Neuronal stem cell (in vitro differentiated cells): ENCODE measurements around the gene CEP112.

ENCODE experiments used
- DNase-seq: peaks from one replicate; pipeline ENCODE4 v3.0.0-alpha.2; 2013; ENCODE audit warnings: low spot score
- H2AFZ ChIP-seq: one replicate; pipeline ENCODE4 v1.6.1; 2013; ENCODE audit warnings: mild to moderate bottlenecking, low read length, inconsistent platforms
- H2AK5ac ChIP-seq: 2 replicates; pipeline ENCODE4 v1.6.1; 2013; ENCODE audit warnings: low read depth, mild to moderate bottlenecking, inconsistent platforms, low read length, moderate library complexity, mixed read lengths
- H2BK120ac ChIP-seq: 2 replicates; pipeline ENCODE4 v1.6.1; 2013; ENCODE audit warnings: low read depth, mild to moderate bottlenecking, inconsistent platforms, low read length, moderate library complexity, mixed read lengths
- H2BK12ac ChIP-seq: one replicate; pipeline ENCODE4 v1.6.1; 2013; ENCODE audit warnings: low read length, inconsistent platforms
- H2BK15ac ChIP-seq: 2 replicates; pipeline ENCODE4 v1.6.1; 2013; ENCODE audit warnings: mild to moderate bottlenecking, low read length, inconsistent platforms, mixed read lengths
- H2BK5ac ChIP-seq: one replicate; pipeline ENCODE4 v1.6.1; 2013; ENCODE audit warnings: inconsistent platforms, mild to moderate bottlenecking, low read length, moderate library complexity
- H3K14ac ChIP-seq: one replicate; pipeline ENCODE4 v1.6.1; 2013; ENCODE audit warnings: low read length, inconsistent platforms
- H3K18ac ChIP-seq: 2 replicates; pipeline ENCODE4 v1.6.1; 2013; ENCODE audit warnings: low read length, inconsistent platforms
- H3K23ac ChIP-seq: 2 replicates; pipeline ENCODE4 v1.6.1; 2013; ENCODE audit warnings: low read depth, mild to moderate bottlenecking, mixed read lengths, low read length, inconsistent platforms; ENCODE audit not compliant: poor library complexity
- H3K27ac ChIP-seq: replicated peaks from 3 replicates; pipeline ENCODE4 v1.5.1; 2013; ENCODE audit warnings: low read length, inconsistent platforms
- H3K27me3 ChIP-seq, 3 experiments: 2 replicates each; pipeline ENCODE4 v1.6.1; 2013; ENCODE audit warnings: low read length in 3 of 3, mild to moderate bottlenecking in 2 of 3, inconsistent platforms in 1 of 3, low read depth in 1 of 3, mixed read lengths in 1 of 3, moderate library complexity in 1 of 3; ENCODE audit not compliant: control insufficient read depth in 3 of 3, insufficient read depth in 3 of 3
- H3K36me3 ChIP-seq, 2 donors: replicated peaks in 1 of 2; 2 replicates each; pipeline ENCODE4 v1.6.1; 2013; ENCODE audit warnings: low read length in 2 of 2; ENCODE audit not compliant: control insufficient read depth in 2 of 2, insufficient read depth in 2 of 2
- H3K4ac ChIP-seq: 2 replicates; pipeline ENCODE4 v1.6.1; 2013; ENCODE audit warnings: inconsistent platforms, mild to moderate bottlenecking, low read length, moderate library complexity
- H3K4me1 ChIP-seq, 2 donors: 1 replicate in 1 of 2; 2 replicates in 1 of 2; pipeline ENCODE4 v1.6.1; 2013; ENCODE audit warnings: low read length in 2 of 2, low read depth in 1 of 2; ENCODE audit not compliant: control insufficient read depth in 2 of 2, insufficient read depth in 1 of 2
- H3K4me2 ChIP-seq: one replicate; pipeline ENCODE4 v1.6.1; 2013; ENCODE audit warnings: mild to moderate bottlenecking, low read length, inconsistent platforms; ENCODE audit not compliant: insufficient read depth, poor library complexity, severe bottlenecking
- H3K4me3 ChIP-seq, 2 donors: 2 replicates each; pipeline ENCODE4 v1.5.1; 2013; ENCODE audit warnings: low read length in 2 of 2, mild to moderate bottlenecking in 2 of 2, inconsistent platforms in 1 of 2, moderate library complexity in 1 of 2
- H3K79me1 ChIP-seq: one replicate; pipeline ENCODE4 v1.6.1; 2013; ENCODE audit warnings: low read depth, mild to moderate bottlenecking, inconsistent platforms, low read length, moderate library complexity
- H3K9ac ChIP-seq: one replicate; pipeline ENCODE4 v1.6.1; 2013; ENCODE audit warnings: mild to moderate bottlenecking, low read depth, low read length, inconsistent platforms; ENCODE audit not compliant: poor library complexity
- H3K9me3 ChIP-seq, 2 donors: replicated peaks in 1 of 2; 2 replicates each; pipeline versions ENCODE3 to v1.6.1; 2013; ENCODE audit warnings: low read length in 2 of 2, mild to moderate bottlenecking in 2 of 2, inconsistent platforms in 1 of 2, low read depth in 1 of 2, mixed read lengths in 1 of 2, moderate library complexity in 1 of 2; ENCODE audit not compliant: control insufficient read depth in 2 of 2, insufficient read depth in 1 of 2
- H4K8ac ChIP-seq: one replicate; pipeline ENCODE4 v1.6.1; 2013; ENCODE audit warnings: low read depth, mild to moderate bottlenecking, inconsistent platforms, low read length, moderate library complexity
- H4K91ac ChIP-seq: one replicate; pipeline ENCODE4 v1.6.1; 2013; ENCODE audit warnings: low read length, low read depth, mild to moderate bottlenecking, inconsistent platforms; ENCODE audit not compliant: poor library complexity
- WGBS, 2 donors: extraction: QIAGEN DNeasy Blood & Tissue Kit; methylation state at CpG; one replicate each; pipeline ENCODE4 v1.1.7; 2013; ENCODE audit warnings: missing lambda C conversion rate in 2 of 2, mixed read lengths in 1 of 2; ENCODE audit not compliant: insufficient read length in 2 of 2, insufficient replicate concordance in 1 of 2; ENCODE audit errors: extremely low coverage in 2 of 2; 5-methylcytosine and 5-hydroxymethylcytosine counted together

The CEP112 gene

GRCh38 chr17:66002812-66003211 is 189.1 kb downstream of the CEP112 start:
- no peak overlapping the region for H2BK5ac ChIP-seq
- WGBS, 2 donors: no CpG with 5 or more reads among the region's 1 CpG

DNA sequence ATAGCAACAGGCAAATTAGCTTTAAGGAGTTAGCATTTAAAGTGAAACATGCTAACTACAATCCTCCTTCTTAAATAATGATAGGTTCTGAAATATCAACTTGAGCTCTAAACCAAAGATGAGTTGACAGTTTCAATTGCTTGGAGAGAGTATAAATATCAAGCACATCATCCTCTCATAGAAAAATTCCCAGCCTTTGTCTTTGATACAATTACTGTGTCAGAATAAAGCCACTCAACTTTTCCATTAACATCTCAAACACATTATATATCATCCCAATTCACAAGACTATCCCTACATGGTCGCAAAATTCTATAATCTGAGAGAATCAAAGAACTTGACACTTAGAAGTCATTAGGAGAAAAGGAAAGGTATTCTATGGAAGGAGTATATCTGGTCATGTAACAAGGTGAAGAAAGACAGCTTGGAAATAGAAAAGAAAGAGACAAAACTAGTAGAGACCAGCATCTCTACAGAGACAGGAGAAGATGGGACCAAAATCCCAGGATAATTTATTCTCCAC is 189.8 kb downstream of the CEP112 start:
- H2BK12ac ChIP-seq: no peak overlapping the region
- no peak overlapping the region for H2BK5ac ChIP-seq
- no peaks in the 10 kb centered on the region for H3K79me1 ChIP-seq
- H3K4me2 ChIP-seq: no peak overlapping the region
- peaks cover 2 to 26% of the 10 kb centered on the region in 2 donors for H3K36me3 ChIP-seq
- no peak overlapping the region for H3K4me3 ChIP-seq
- 100% methylated on average over 1 of the region's 1 CpG; no CpG with 5 or more reads in 1 of the 2 donors for WGBS, 2 donors
- no peak overlapping the region for H3K9ac ChIP-seq
- no peak overlapping the region for H3K14ac ChIP-seq
- H3K27me3 ChIP-seq: no peaks in the 10 kb centered on the region
- no peak overlapping the region for H3K27ac ChIP-seq
- no peak overlapping the region for H3K4ac ChIP-seq
- H3K23ac ChIP-seq: no peak overlapping the region
- DNase-seq: no peak
- H2AFZ ChIP-seq: no peak overlapping the region
- peaks cover 0 to 14% of the 10 kb centered on the region in 2 donors for H3K9me3 ChIP-seq
- no peaks in the 10 kb centered on the region for H3K4me1 ChIP-seq
- H2AK5ac ChIP-seq: no peak overlapping the region
- H2BK15ac ChIP-seq: no peak overlapping the region
- H4K8ac ChIP-seq: no peak overlapping the region
- no peak overlapping the region for H4K91ac ChIP-seq
- H3K18ac ChIP-seq: no peak overlapping the region
- H2BK120ac ChIP-seq: no peak overlapping the region

More at GRCh38 chr17:66002812-66003211, 189.1 kb downstream of the CEP112 start:
- Histone ChIP-seq H3K27ac (no peak overlapping the region), H2AFZ (no peak overlapping the region), H3K4me2 (no peak overlapping the region), H2BK12ac (no peak overlapping the region), H2BK15ac (no peak overlapping the region), H2AK5ac (no peak overlapping the region), H3K79me1 (no peaks in the 10 kb centered on the region), H3K18ac (no peak overlapping the region), H3K4ac (no peak overlapping the region), H3K36me3 (peaks cover 2 to 26% of the 10 kb centered on the region in 2 donors), H3K4me3 (no peak overlapping the region), H3K23ac (no peak overlapping the region), H3K9ac (no peak overlapping the region), H3K14ac (no peak overlapping the region), H3K9me3 (peaks cover 0 to 14% of the 10 kb centered on the region in 2 donors), H4K8ac (no peak overlapping the region), H3K4me1 (no peaks in the 10 kb centered on the region), H2BK120ac (no peak overlapping the region), H3K27me3 (no peaks in the 10 kb centered on the region), H4K91ac (no peak overlapping the region)
- DNase-seq: no peak

DNA sequence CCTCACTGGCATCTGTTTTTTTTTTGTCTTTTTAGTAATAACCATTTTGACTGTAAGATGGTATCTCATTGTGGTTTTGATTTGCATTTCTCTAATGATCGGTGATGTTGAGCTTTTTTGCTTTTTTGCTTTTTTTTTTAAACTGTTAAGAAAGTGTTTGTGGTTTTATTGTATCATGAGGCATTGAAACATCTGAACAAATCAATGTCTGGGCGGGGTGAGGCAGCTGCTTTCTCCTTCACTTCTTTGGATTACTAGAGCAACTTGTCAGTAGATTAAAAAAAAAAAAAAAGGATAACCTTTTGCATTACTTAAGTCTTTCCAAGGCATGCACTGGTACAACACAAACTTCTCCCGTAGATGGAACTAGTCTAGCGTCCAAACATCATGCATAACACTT is 191.7 kb downstream of the CEP112 start:
- H3K4me1 ChIP-seq: no peaks in the 10 kb centered on the region

GRCh38 chr17:65998675-65999074 is 193.3 kb downstream of the CEP112 start:
- H4K8ac ChIP-seq: no peak overlapping the region
- no peak overlapping the region for H3K9ac ChIP-seq
- H2BK120ac ChIP-seq: no peak overlapping the region
- H3K4me1 ChIP-seq: no peaks in the 10 kb centered on the region
- no peak overlapping the region for H4K91ac ChIP-seq
- H2AK5ac ChIP-seq: no peak overlapping the region
- H3K9me3 ChIP-seq: peaks cover 0 to 11% of the 10 kb centered on the region in 2 donors
- peaks cover 2 to 14% of the 10 kb centered on the region in 2 donors for H3K36me3 ChIP-seq
- H3K4me3 ChIP-seq: no peak overlapping the region
- no CpG with 5 or more reads among the region's 3 CpGs for WGBS, 2 donors
- no peak overlapping the region for H3K18ac ChIP-seq
- no peaks in the 10 kb centered on the region for H3K79me1 ChIP-seq
- H2BK12ac ChIP-seq: no peak overlapping the region
- no peaks in the 10 kb centered on the region for H3K27me3 ChIP-seq
- H2BK5ac ChIP-seq: no peak overlapping the region
- H3K23ac ChIP-seq: no peak overlapping the region
- H2BK15ac ChIP-seq: no peak overlapping the region
- no peak overlapping the region for H2AFZ ChIP-seq
- H3K4ac ChIP-seq: no peak overlapping the region
- no peak overlapping the region for H3K4me2 ChIP-seq
- no peak for DNase-seq
- no peak overlapping the region for H3K27ac ChIP-seq
- H3K14ac ChIP-seq: no peak overlapping the region

More for the DNA sequence above, 191.7 kb downstream of the CEP112 start:
- no peak overlapping the region for H2BK15ac ChIP-seq
- WGBS, 2 donors: no CpG with 5 or more reads among the region's 4 CpGs
- no peak overlapping the region for H2BK120ac ChIP-seq
- H3K4ac ChIP-seq: no peak overlapping the region
- H3K27ac ChIP-seq: no peak overlapping the region
- no peak overlapping the region for H3K23ac ChIP-seq
- no peak overlapping the region for H3K14ac ChIP-seq
- no peak overlapping the region for H2AK5ac ChIP-seq
- no peak overlapping the region for H4K91ac ChIP-seq
- no peak overlapping the region for H3K4me2 ChIP-seq
- no peak overlapping the region for H4K8ac ChIP-seq
- H3K4me3 ChIP-seq: peak overlapping the region in 1 of 2 donors; percentile 27
- H3K79me1 ChIP-seq: no peaks in the 10 kb centered on the region
- peaks cover 2 to 24% of the 10 kb centered on the region in 2 donors for H3K36me3 ChIP-seq
- H2AFZ ChIP-seq: no peak overlapping the region
- no peaks in the 10 kb centered on the region for H3K27me3 ChIP-seq
- H3K18ac ChIP-seq: no peak overlapping the region
- peaks cover 0 to 14% of the 10 kb centered on the region in 2 donors for H3K9me3 ChIP-seq
- no peak overlapping the region for H3K9ac ChIP-seq
- no peak overlapping the region for H2BK12ac ChIP-seq
- no peak overlapping the region for H2BK5ac ChIP-seq
- no peak for DNase-seq
